ENCODE data around the gene SWT1.

- TF ChIP-seq SMC3 (IDR thresholded peaks at IDR 0.05; ENCODE audit: low read depth, low read length) (no peak), CTCF (IDR thresholded peaks at IDR 0.05) (no peak), USF2 (IDR thresholded peaks at IDR 0.05; ENCODE audit: borderline replicate concordance, low read depth, low read length) (no peak), MXI1 (IDR thresholded peaks at IDR 0.05; ENCODE audit: low read depth, low read length) (no peak)
Observed at GRCh38 chr1:185215911-185216310, 58.9 kb downstream of the SWT1 start.
